GM13977 (cell line): ENCODE measurements around the gene DYNLRB1.
"Not testable (repeated sequence)": the region's sequence is repeated elsewhere in the genome, so short reads cannot be mapped to it uniquely, and the experiment has no call there.

Source experiments
- DNase-seq: peaks from one replicate; pipeline ENCODE4 v3.0.0; 2012; ENCODE audit warnings: low spot score
- in situ Hi-C: fragments of 300-500 bp; cut with MboI; formaldehyde crosslinking; loops from one replicate; pipeline ENCODE4 v1.12.0; 2022; ENCODE audit warnings: low sequenced_read_pairs, low pct_unique_long_range_greater_than_20kb, mixed read lengths, inconsistent platforms; ENCODE audit not compliant: unreplicated experiment
- TF ChIP-seq, protein P1 (sequence below): IDR thresholded peaks from 2 replicates; pipeline ENCODE4 v1.5.1; 2012; ENCODE audit warnings: mild to moderate bottlenecking, control low read depth; ENCODE audit not compliant: insufficient read depth; ENCODE audit errors: extremely low read depth, missing control alignments

DYNLRB1 gene

DNA sequence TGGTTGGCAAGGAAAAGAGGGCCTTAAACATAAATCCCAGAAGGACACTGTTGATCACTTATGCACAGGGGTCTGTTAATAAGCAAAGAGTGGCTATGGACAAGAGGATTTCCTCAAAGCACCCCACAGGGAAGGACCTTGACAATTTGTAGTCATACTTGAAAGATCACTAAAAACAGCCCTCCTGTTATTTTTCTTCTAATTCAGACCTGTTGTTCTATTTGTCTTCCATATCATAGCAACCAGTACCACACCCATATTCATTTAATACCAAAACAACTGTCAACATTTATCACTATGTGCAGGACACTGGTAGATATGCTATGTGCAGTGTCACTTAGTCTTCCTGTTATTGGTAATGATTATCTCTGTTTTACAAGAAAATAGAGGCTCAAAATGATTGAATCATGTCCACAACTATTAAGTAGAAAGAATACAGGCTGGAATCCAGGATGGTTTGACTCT lies 3.2 kb upstream of the DYNLRB1 start:
- TF ChIP-seq, protein P1, sequence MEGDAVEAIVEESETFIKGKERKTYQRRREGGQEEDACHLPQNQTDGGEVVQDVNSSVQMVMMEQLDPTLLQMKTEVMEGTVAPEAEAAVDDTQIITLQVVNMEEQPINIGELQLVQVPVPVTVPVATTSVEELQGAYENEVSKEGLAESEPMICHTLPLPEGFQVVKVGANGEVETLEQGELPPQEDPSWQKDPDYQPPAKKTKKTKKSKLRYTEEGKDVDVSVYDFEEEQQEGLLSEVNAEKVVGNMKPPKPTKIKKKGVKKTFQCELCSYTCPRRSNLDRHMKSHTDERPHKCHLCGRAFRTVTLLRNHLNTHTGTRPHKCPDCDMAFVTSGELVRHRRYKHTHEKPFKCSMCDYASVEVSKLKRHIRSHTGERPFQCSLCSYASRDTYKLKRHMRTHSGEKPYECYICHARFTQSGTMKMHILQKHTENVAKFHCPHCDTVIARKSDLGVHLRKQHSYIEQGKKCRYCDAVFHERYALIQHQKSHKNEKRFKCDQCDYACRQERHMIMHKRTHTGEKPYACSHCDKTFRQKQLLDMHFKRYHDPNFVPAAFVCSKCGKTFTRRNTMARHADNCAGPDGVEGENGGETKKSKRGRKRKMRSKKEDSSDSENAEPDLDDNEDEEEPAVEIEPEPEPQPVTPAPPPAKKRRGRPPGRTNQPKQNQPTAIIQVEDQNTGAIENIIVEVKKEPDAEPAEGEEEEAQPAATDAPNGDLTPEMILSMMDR, result no peak

DNA sequence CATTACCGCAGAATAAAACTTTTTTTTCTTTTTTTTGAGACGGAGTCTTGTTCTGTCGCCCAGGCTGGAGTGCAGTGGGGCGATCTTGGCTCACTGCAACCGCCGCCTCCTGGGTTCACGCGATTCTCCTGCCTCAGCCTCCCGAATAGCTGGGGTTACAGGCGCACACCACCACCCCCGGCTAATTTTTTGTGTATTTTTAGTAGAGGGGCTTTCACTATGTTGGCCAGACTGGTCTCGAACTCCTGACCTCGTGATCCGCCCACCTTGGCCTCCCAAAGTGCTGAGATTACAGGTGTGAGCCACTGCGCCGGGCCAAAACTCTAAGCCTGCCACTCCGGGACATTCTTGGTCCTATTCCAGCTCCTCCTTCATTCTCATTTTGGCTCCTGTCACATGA lies 2.2 kb upstream of the DYNLRB1 start:
- in situ Hi-C loops, result loop anchor here (10.0 kb wide), 1 partner anchor 199 kb away; no protein-coding TSS in a partner anchor
- not testable (repeated sequence) for DNase-seq

More for the DNA sequence above, 3.2 kb upstream of the DYNLRB1 start:
- in situ Hi-C loops, result loop anchor here (10.0 kb wide), 1 partner anchor 198 kb away; no protein-coding TSS in a partner anchor
- DNase-seq, result no peak

DNA sequence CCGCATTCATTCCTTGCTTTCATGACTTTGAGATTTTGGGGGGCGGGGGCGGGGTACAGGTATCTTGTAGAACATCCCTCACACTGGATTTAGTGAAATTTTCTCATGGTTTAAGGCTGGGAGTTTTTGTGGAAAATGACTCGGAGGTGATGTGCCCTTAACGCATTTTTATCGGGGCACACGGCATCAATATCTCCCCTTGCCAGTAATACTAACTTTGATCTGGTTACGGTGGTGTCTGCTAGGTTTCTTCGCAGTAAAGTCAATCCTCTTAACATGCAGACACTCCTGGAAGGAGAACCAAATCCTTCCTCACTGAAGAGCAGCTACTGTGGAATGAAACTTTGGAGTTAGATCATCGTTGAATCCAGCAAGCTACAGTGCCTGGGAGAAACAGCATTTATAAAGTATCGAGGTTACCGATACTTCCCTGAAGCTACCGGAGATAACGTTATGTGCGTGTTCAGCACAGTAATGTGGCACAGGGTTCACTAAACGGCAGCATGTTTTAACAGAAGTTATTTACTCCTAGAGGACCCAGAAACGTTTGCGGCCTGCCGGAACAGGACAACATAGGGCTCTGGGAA lies 1.2 kb upstream of the DYNLRB1 start:
- TF ChIP-seq, protein P1, result no peak
- in situ Hi-C loops, result loop anchor here (10.0 kb wide), 1 partner anchor 200 kb away; no protein-coding TSS in a partner anchor
- no peak for DNase-seq

DNA sequence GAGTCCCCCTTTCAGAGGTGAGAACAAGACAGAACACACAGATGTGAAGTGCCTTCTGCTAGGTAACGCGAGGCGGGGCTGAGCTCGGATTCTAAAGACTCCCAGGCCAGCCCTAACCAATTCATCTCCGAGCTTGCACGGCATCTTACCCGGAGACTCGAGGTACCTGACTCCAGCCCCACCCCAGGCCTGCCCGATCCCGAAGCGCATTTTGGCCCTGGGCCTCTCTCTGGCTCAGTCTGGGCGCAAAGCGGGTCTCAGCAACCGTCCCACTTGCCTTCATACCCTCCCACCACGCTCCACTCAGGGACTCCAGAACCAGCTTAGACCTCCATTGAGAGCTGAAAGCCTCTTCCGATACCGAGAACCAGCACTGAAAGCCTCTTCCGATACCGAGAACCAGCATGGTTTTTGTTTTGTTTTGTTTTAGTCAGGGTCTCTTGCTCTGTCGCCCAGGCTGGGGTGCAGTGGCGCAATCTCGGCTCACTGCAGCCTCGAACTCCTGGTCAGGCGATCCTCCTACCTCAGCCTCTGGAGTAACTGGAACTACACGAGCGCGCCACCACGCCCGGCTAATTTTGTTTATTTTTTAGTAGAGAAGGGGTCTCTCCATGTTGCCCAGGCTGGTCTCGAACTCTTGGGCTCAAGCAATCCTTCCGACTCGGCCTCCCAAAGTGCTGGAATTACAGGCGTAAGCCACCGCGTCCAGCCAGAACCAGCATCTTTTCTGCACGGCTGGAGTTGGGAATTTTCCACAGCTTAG lies 557 bp upstream of the DYNLRB1 start:
- peak; percentile 84 for DNase-seq
- in situ Hi-C loops, result loop anchor here (10.0 kb wide), 1 partner anchor 201 kb away; no protein-coding TSS in a partner anchor
- TF ChIP-seq, protein P1, result no peak

DNA sequence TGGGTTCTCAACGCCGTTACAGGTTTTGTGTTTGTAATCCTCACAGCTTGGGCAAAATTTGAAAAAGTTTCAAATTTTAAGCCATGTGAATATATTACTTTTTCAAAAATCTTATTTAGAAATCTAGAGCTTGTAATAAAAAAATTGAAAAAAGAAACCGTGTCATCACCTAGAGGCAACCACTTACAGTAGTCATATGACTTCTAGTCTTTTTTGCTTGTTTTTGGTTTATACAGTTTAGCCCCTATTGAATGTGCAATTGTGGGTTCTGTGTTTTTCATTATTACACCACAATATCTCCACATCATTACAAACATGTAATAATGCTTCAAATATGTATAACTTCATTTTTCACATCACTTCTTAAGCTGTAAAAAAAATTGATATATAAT lies 888 bp downstream of the DYNLRB1 start:
- DNase-seq, result no peak
- TF ChIP-seq, protein P1, result no peak
- in situ Hi-C loops, result loop anchor here (10.0 kb wide), 1 partner anchor 202 kb away; no protein-coding TSS in a partner anchor

DNA sequence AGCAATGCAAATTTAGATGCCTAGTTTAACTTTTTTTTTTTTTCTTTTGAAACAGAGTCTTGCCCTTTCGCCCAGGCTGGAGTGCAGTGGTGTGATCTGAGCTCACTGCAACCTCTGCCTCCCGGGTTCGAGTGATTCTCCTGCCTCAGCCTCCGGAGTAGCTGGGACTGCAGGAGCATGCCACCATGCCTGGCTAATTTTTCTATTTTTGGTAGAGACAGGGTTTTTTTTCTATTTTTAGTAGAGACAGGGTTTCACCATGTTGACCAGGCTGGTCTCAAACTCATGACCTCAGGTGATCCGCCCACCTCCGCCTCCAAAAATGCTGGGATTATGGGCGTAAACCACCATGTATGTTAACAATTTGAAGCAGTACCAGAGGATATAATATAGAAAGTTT lies 2.6 kb downstream of the DYNLRB1 start:
- in situ Hi-C loops, result loop anchor here (10.0 kb wide), 1 partner anchor 204 kb away; no protein-coding TSS in a partner anchor
- not testable (repeated sequence) for DNase-seq

DNA sequence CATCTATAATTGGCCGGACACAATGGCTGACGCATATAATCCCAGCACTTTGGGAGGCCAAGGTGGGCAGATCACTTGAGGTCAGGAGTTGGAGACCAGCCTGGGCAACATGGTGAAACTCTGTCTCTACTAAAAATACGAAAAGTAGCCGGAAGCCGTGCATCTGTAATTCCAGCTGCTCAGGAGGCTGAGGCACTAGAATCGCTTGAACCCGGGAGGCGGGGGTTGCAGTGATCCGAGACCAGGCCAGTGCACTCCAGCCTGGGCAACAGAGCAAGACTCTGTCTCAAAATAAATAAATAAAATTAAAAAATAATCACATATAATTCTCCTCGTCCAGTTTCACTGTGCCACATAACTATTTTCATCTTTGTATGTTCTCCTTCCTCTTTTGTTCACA lies 3.6 kb downstream of the DYNLRB1 start:
- in situ Hi-C loops, result loop anchor here (10.0 kb wide), 1 partner anchor 205 kb away; no protein-coding TSS in a partner anchor
- not testable (repeated sequence) for DNase-seq
